HEK293T (cell line): ENCODE measurements around the gene CD59.

Experiments used
- BHLHE40 ChIP-seq: fragments of 450-650 bp; IDR thresholded peaks from 2 replicates; pipeline ENCODE4 v1.6.1; 2016; ENCODE audit warnings: mild to moderate bottlenecking, moderate library complexity, borderline replicate concordance
- SP1 ChIP-seq: fragments of 450-650 bp; IDR thresholded peaks from 2 replicates; pipeline ENCODE4 v1.6.1; 2017

DNA sequence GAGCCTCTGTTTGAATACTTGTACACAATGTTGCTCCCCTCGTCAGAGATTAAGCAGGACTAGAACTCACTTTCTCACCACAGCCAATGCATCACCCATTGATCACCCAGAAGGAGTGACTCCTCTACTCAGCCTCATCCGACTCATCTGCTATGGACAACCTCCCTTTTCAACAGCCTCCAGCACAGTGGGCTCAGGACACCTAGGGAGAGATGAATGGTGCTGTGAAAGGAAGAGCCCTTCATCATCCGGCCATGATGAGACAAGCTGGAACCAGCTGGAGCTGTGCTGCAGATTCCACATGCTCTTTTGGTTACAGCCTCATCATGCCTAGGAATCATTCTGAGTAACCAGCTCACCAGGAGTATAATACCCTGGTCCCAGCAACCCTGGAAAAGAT is 51.1 kb downstream of the CD59 start:
- TF ChIP-seq SP1 (no peak), BHLHE40 (no peak)
